GM18868 (cell line): Measurements from ENCODE around the gene EGFR.

ENCODE experiments used
- ATAC-seq: cut with Tn5 transposase; IDR thresholded peaks from one replicate; pipeline ENCODE4 v1.9.1; 2021; ENCODE audit warnings: mild to moderate bottlenecking, moderate library complexity; ENCODE audit not compliant: unreplicated experiment

Gene EGFR

DNA sequence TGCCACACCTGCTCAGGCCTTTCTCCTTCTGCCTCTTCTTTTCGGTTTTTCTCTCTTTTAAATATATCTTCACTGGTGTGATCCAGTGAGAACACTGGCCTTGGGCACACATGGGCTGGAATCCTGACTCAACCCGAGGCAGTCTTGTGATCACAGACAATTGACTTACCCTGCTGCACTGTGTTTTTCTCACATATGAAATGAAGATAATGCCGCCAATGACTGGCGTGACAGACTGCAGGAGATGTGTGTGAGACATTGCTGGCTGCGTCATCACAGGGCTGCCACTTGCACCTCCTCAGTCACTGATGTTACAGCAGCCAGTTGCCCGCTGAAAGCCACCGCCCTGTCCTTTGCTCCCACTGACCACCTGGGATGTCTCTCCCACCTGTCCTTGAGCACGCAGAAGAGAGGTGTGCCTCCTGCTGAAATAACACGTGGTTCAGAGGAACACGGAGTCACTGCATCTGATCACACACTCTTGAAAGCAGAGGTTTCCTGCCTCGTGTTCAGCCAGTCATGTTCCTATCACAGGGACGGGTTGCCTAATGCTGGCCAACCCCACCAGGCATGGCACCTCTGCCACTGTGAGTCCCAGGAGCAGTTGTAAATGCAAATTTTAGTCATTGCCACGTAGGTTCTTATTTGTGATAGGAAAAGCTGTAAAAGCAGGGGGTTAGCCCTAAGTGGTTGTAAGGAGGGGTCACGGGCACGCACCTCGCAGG lies 221.8 kb downstream of the EGFR start:
- ATAC-seq = no peak

DNA sequence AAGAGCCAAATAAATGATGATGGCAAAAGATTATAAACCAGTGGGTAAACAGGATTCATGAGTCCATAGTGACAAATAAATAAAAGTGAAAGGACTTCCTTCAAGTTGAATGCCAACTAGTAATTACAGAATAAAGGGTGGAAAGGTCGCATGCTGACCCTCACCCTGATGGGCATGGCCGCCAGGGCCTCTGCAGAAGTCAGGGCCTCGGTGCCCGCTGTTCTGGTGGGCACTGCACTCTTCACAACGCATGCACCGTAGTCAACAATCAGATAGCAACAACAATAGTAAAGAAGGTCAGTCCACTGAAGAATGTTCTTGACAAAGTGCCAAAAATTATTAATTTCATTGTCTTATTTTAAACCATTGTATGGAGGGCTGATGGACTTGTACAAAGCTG lies 223.1 kb downstream of the EGFR start:
- ATAC-seq = no peak

DNA sequence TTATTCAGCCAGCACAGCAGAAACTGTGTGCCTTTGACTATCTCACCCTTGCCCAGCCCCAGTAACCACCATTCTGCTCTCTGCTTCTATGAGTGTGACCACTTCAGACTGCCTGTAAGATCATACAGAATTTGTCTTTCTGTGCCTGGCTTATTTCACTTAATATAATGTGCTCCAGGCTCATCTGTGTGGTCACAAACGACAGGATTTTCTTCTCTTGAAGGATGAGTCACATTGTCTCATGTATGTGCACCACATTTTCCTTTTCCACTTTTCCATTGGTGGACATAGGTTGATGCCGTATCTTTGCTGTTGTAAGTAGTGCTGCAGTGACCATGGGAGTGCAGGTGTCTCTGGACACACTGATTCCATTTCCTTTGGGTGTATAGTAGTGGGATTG lies 223.8 kb downstream of the EGFR start:
- ATAC-seq = no peak

DNA sequence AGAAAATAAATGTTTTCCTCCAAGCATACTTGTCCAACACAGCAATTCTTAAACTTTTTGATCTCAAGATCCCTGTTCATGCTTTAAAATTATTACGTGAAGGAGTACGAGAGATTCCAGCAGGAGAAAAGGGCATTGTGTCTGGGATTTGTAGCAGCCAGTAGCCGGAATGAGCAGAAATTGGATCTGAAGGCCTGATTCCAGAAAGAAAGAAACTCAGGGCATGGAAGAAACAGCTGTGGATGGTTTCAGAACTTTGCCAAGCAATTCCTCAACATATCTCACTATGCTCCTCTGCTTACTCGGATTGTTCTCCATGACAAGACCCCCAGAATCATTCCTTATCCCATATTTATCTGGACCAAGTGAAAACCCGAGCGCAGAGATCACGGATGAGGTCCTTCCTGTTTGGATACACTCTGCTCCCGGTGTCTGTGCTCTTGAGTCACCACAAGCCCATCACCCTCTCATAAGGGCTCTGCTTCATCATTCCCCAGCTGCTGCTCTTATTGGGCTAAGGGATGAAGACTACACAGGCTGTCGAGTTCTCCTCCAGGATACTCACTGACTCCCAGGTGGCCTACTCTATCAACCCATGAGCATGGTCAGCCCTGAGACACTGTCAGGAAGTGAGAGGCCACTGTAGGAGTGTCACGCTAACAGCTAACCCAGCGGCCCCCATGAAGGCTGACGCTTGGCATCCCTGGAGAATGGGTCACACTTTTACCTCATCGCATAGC lies 225.4 kb downstream of the EGFR start:
- ATAC-seq = no peak

DNA sequence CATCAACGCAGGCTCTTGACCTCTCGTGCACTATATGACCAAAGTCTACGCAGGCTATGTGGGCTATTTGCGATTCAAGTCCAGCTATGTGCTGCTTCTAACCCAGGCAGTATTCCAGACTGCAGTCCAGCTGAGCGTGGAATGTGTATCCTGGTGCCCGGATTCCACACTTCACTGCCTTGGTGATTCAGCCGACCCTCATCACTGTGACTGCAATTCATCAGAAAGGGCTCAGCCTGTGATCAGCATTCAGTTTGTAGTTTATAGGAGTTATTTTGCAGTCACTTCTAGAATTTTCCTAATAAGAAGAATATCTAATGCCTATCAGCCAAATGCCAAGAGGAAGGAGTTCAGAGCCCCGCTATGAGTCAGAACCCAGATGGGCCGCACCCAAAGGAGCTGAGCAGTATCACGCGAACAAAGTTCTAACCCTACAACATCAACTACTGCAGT lies 226.5 kb downstream of the EGFR start:
- no peak for ATAC-seq

DNA sequence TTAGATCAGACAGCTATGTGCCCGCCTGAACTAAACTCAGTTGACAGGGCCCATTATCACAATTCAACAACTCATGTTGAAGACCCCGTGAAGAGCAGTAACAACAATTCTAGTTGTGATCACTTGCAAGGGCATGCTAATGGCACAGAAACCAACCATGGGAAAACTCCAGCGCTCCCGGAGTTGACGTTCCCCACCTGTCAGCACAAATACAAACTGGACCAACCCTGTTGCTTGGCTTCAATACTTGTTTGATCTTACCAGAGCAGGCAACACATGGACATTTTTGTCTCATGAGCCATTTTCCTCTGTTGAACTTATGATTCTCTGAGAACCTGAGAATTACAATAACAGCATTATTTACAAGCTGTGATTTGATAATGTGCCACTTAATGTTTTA lies 227.4 kb downstream of the EGFR start:
- no peak for ATAC-seq

DNA sequence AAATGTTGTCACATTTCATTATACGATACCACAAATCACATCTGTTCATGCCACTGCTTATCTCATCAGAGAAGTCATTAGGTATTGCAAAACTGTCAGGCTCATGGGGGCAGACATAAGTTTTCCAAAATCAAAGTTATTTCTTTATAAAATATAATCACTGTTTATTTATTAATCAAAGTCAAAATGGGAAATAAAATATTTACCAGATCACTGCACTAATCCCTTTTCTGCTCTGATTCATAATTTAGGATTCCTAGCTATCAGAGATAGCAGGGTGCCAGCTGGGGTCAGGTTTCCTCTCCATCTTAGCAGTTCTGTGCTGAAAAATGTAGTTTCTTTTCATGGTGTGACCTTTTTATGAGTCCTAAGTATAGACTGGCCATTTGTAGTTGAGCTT lies 228.6 kb downstream of the EGFR start:
- ATAC-seq = no peak

DNA sequence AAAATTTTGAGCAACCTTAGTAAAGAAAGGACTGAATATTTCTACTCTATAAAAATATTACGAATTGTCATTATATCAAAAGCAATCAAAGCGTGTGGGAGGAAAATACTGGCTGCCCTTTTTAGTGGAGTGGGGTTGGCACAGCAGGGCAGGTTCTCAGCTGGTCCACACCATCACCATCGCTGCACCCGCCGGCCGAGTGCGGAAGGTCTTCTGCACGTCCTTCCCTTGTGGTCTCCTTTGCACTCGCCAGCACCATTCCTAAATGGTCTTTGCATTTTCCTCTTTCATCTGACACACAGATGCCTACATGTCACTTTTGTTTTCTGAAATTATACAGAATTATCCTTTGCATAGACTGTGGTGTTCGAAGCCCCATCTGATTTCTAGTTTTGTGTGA lies 229.7 kb downstream of the EGFR start:
- ATAC-seq = no peak

DNA sequence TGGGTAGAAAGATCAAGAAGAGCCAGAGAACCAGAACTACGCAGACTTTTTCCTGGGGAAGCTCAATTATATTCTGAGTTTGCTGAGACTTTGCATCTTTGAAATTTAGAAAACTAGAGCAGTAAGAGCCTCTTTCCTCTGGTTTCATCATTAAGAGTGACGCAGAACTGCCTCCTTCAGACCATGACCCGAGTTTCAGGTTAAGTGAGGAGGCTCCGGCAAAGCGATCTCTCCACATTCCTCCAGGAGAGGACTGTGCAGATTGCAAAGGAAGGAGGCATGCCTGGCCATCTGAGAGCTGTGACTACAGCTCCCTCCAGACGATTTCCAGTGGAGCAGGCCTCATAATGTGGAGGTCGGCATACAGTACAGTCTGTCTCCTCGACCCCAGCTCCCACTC lies 230.5 kb downstream of the EGFR start:
- ATAC-seq = no peak

DNA sequence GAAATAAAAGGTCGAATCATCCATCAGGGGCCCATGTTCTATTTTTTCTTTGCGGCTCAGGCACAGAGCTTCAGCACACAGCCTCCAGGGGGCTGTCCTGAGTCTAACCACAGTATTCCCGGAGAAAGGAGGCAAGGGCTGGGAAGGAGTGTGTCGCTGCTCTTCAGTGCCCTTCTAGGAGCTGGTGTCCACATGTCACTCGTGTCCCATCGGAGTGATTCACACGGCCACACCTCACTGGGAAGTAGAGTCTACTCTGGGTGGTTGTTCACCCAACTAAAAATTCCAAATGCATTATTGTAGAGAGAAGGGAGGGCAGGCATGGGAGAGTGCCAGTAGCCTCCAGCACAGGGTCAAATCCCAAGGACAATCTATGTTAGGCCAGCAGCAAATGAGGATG lies 231.5 kb downstream of the EGFR start:
- ATAC-seq = no peak

DNA sequence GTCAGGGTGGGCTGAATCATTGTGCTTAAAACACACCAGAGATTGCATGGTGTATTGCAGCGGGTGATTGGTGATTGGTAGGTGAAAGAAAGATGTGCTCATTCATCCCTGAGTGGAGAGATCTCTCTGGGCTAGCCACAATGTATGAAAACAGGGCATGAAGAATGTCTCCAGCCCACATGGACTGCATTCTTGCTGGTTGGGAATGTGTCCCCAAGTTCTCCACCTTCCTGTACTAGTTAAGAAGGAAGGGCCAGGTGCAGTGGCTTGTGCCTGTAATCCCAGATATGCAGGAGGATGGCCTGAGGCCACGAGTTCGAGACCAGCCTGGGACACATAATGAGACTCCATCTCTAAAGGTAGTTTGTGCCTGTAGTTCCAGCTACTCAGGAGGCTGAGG lies 232.5 kb downstream of the EGFR start:
- ATAC-seq = no peak

DNA sequence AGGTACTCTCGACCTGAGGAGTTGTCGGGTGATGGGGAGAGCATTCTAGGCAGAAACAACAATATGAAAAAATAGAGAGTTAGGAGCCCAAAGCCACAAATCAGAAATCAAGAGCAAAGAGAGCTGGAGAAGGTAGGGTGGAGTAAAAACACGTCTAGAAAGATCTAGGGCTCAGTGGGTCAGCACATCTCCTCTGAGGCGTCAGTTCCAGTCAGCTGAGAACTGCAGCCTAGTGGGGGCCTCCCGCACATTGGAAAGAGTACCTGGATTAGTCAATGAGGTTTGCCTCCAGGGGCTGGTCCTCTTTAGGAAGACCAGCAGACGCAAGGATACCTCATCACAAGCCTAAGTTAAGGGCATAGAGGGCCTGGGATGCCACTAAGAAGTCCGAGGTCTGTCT lies 233.1 kb downstream of the EGFR start:
- ATAC-seq = no peak

DNA sequence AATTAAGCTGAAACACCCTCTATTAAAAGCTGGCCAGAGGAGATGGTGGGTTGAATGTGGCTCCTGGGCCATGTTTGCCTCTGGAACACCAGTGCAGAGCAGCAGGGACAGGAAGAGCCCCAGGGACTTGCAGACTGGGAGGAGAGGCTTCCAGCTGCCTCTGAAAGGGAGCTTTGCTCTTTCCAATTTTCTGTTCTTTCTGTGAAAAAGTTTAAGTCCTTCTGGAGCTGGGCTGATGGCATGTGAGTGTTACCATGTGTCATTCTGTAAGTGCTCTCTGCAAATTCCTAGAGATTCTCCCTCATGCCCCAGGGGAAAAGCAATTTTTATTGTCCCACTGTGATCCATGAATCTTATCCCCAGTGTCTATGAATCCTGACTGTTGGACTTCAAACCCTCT lies 233.6 kb downstream of the EGFR start:
- ATAC-seq = no peak

DNA sequence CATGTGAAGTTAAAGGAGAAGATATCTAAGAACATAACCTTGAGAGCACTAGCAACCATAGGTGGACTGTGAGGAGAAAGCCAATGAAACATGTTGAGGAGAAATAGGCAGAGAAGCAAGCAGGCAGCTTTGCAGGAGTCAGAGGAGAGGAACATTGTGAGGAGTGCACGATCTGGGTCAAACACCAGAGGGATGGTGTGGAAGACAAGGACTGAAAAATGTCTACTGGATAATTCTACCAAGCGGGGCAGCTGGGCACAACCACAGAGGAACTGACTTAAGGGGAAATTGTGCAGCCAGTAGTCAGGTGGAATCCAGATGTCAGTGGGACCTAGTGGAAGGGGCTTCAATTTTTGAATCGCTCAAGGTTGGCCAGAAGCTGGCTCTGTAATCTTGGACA lies 234.4 kb downstream of the EGFR start:
- no peak for ATAC-seq

DNA sequence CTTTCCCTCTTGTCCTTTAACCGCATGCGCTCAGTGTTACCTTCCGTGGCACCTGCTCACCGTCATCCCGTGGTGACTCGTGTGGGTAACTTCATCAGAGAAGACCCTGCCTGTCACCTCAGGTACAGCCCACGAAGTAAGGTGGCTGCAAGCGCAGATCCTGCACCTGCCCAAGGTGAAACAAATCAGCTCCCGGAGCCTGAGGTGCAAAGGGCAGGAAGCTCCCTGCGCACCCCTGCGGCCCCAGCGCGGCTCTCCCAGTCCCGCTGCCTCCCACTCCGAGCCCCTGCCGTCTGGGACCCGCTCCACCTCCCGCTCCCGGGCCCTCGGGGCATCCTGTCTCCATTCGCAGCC lies 235.4 kb downstream of the EGFR start:
- ATAC-seq = no peak

DNA sequence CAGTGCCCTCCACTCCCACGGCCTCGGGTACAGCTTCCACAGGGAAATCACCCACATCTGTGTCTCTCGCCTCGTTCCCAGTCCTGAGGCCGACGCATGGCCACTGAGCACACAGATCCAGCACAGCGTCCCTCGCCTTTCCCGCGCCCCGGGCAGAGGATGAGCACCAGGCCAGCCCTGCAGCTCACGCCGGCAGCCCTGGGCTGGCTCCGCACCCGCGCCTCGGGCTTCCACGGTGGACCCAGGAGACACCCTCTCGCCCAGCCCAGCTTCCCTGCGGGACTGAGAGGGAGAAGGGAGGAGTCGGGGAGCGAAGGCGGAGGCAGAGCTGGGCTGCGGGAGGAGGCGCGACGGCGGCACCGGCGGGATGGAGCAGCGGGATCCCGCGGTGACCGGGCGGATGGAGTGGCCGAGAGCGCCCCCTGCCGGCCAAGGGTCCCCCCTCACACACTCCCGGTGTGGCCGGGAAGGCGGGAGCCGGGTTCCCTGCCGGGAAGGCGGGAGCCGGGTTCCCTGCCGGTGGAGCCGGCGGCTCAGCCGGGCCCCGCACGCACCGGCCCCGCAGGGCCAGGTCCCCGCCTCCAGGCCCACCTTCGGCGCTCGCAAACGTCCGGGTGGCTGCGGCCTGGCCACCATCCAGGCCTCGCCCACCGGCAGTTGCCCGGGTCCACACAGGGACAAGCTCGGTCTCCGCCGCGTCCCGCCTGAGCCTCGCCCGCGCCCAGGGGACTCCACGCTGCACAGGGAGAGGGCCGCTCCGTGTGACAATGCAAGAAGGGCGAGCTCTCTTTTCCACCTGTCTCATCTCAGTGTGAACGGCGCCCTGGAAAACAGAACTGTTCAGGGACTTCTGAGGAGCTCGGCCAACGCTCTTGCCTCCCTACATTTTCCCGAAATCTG lies 236.0 kb downstream of the EGFR start:
- peak; percentile 72 for ATAC-seq

DNA sequence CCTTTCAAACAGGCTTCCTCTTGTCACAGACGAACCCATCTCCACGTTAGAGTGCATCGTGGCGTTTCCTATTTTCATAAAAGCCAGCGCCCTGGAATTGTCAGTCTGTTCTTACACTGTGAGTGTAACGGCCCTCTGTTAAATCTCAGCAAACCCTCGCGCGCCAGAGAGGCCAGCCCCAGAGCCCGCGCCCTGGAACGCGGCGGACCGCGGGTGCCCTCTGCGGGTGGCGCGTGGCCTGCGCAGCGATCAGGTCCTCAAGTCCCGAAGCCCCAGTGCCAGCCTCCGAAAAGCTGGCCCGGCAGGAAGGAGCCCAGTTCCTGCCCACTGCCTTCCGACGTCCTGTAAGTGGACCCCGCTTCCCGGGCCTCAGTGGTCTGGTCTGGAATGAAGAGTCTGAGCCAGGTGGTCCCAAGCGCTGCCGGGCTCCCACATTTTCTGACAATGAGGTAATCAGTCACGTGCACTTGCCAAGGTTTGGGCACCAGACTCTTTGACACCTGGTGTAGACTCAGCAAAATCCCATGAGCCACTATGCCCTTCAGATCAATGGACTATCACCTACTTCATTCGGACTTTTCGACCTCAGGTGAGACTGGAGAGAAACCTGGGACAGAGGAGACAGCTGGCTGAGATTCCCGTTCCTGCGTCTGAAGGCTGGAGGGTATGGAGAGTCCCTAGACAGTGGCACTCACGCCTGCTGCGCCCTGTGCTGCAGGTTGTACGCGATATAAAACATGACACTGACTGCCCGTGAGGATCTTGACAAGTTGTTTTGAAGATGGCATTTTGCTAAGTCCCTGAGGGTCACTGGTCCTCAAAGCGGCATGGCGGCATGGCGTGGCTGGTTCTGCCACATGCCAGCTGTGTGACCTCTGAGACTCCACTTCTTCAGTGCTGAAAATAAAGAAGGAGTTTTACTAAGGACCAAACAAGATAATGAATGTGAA lies 237.0 kb downstream of the EGFR start:
- peak; percentile 84 for ATAC-seq

DNA sequence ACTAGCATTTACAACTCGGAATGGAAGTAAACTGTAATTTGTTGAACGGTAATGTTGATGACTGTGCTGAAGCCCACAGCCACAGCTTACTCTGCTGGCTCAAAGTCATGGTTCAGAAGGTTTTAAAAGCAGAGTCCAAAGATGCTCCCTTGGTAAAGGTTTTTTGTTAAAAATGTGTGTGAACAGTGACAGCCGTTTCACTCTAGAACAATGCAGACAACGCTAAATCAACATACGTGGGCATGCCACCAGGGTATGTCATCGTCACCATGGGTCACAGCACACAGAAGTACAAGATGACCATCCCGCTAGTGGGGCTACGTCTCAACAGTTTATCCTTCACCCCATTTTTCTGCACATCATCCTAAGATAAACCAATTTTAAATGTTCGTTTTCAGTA lies 239.8 kb downstream of the EGFR start:
- ATAC-seq = no peak

DNA sequence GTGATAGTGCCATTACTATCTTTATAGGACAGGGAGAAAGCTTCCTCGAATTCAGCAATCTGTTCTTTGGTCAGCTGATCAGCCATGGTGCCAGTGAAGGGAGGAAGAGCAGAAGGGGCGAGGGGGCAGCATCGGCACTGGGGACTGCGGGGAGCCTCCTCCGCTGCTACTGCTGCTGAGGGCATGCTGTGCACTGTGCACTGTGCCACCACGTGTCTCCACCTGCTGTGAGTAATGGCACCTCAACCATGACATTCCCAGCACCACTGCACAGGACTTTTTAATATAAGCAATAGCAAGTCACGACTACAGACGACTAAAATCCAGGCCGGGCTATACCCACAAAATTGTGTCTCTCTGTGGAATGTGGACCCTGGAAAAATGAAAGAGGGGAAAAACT lies 241.4 kb downstream of the EGFR start:
- no peak for ATAC-seq

DNA sequence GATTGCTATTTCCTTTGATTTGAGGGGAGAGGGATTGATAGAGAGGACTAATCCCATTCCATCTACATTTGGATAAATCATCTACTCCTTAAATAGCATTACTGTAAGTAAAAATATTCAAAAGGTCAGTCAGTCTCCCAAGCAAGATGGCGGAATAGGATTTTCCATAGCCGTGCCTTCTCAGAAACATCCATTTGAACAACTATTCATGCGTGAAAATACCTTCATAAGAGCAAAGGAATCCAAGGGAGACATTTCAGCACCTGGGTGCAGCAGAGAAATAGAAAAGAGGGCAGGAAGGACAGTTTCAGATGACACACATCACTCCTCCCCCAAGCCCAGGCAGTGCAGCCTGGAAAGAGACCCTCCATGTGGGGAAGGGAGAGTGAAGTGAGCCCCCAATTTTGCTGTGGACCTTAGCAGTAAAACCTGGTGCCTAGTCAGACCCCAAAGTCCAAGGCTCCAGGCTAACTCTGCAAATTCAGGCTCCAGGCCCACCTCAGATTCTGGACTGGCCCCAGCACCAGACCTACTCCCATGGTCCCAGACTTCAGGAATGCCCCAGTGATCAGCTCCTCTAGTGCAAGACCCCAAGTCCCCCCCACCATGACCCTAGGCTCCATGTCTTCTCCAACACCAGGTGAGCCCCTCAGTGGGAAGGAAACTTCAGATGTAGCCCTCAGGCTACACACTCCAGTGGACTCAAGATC lies 242.0 kb downstream of the EGFR start:
- ATAC-seq = no peak
